ENCODE data around the gene PTDSS2. TPM values are rescaled to one million over a fixed set of nuclear protein-coding genes. Genes with fewer than 3 reads are reported as not detected.

PTDSS2 gene
- total and polyA plus RNA-seq, 5 donors from 2014 or later: 6.1 to 19.3 (median 7.0) TPM

GRCh38 chr11:490186-490929 lies 40.3 kb downstream of the PTDSS2 start:
- no peak overlapping the region for H3K4me3 ChIP-seq (ENCODE audit: low read depth, low read length)
- H3K27me3 ChIP-seq (ENCODE audit: control insufficient read depth, insufficient read depth, low read length): no peaks in the 10 kb centered on the region
- H3K9me3 ChIP-seq (ENCODE audit: control insufficient read depth in 2 of 2, low read length in 2 of 2): no peaks in the 10 kb centered on the region
- ATAC-seq (ENCODE audit: low read depth in 2 of 2) (no peak), DNase-seq (no peak)
- no peaks in the 10 kb centered on the region for H3K27me3 Mint-ChIP-seq
- no peaks in the 10 kb centered on the region for H3K36me3 Mint-ChIP-seq
- H3K27ac ChIP-seq (ENCODE audit: insufficient read depth, low read length, poor library complexity, severe bottlenecking): no peak overlapping the region
- H3K9me3 Mint-ChIP-seq: peaks cover 0 to 2% (median 0%) of the 10 kb centered on the region in 7 donors
- H3K36me3 ChIP-seq (ENCODE audit: control insufficient read depth, insufficient read depth, low read length): peaks cover 8% of the 10 kb centered on the region
- H3K4me1 Mint-ChIP-seq: no peaks in the 10 kb centered on the region
- H3K4me3 Mint-ChIP-seq: no peak overlapping the region
- no peaks in the 10 kb centered on the region for H3K4me1 ChIP-seq (ENCODE audit: control insufficient read depth, insufficient read depth, low read length, poor library complexity, severe bottlenecking)
- no peak overlapping the region for H3K27ac Mint-ChIP-seq

GRCh38 chr11:490930-491260 lies 40.8 kb downstream of the PTDSS2 start:
- Histone ChIP-seq H3K36me3 (ENCODE audit: control insufficient read depth, insufficient read depth, low read length) (peaks cover 13% of the 10 kb centered on the region), H3K27me3 (ENCODE audit: control insufficient read depth, insufficient read depth, low read length) (no peaks in the 10 kb centered on the region), H3K9me3 (ENCODE audit: control insufficient read depth in 2 of 2, low read length in 2 of 2) (no peaks in the 10 kb centered on the region), H3K4me3 (ENCODE audit: low read depth, low read length) (no peak overlapping the region), H3K27ac (ENCODE audit: insufficient read depth, low read length, poor library complexity, severe bottlenecking) (no peak overlapping the region), H3K4me1 (ENCODE audit: control insufficient read depth, insufficient read depth, low read length, poor library complexity, severe bottlenecking) (no peaks in the 10 kb centered on the region)
- no peak overlapping the region for H3K27ac Mint-ChIP-seq
- no peaks in the 10 kb centered on the region for H3K27me3 Mint-ChIP-seq
- peaks cover 3% of the 10 kb centered on the region for H3K36me3 Mint-ChIP-seq
- H3K4me3 Mint-ChIP-seq: no peak overlapping the region
- H3K9me3 Mint-ChIP-seq: peaks cover 0 to 2% (median 0%) of the 10 kb centered on the region in 7 donors
- peaks cover 0 to under 1% (median 0%) of the 10 kb centered on the region in 4 donors for H3K4me1 Mint-ChIP-seq
- ATAC-seq (ENCODE audit: low read depth in 2 of 2): no peak
- DNase-seq: no peak

DNA sequence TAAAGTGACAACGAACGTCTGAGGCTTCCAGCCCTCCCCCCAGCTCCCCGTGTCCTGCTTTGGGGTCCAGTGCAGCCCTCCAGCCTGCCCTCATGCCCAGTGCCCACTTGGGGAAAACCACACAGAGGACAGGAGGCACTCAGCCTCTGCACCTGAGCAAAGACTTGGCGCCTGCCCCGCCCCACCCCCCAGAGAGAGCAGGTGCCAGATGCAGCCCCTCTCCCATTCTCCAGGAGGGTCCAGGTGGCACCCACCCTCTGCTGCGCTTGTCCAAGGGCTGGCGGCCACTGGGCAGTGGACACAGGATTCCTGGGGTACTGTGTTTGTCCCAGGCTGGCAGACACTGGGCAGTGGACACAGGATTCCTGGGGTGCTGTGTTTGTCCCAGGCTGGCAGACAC lies 41.3 kb downstream of the PTDSS2 start:
- Histone ChIP-seq H3K27me3 (ENCODE audit: control insufficient read depth, insufficient read depth, low read length) (no peaks in the 10 kb centered on the region), H3K27ac (ENCODE audit: insufficient read depth, low read length, poor library complexity, severe bottlenecking) (no peak overlapping the region), H3K4me1 (ENCODE audit: control insufficient read depth, insufficient read depth, low read length, poor library complexity, severe bottlenecking) (no peaks in the 10 kb centered on the region), H3K9me3 (ENCODE audit: control insufficient read depth in 2 of 2, low read length in 2 of 2) (no peaks in the 10 kb centered on the region), H3K4me3 (ENCODE audit: low read depth, low read length) (no peak overlapping the region), H3K36me3 (ENCODE audit: control insufficient read depth, insufficient read depth, low read length) (peaks cover 16% of the 10 kb centered on the region)
- peaks cover 0 to 2% (median 0%) of the 10 kb centered on the region in 4 donors for H3K4me1 Mint-ChIP-seq
- H3K36me3 Mint-ChIP-seq: peaks cover 4% of the 10 kb centered on the region
- no peaks in the 10 kb centered on the region for H3K27me3 Mint-ChIP-seq
- DNase-seq (no peak), ATAC-seq (ENCODE audit: low read depth in 2 of 2) (no peak)
- peaks cover 0 to 2% (median 0%) of the 10 kb centered on the region in 7 donors for H3K9me3 Mint-ChIP-seq
- no peak overlapping the region for H3K4me3 Mint-ChIP-seq
- peak overlapping the region in 1 of 3 donors; percentile 20 for H3K27ac Mint-ChIP-seq

GRCh38 chr11:492427-493226 lies 42.5 kb downstream of the PTDSS2 start:
- no peak for ATAC-seq (ENCODE audit: low read depth in 2 of 2)
- peaks cover 0 to 10% (median 0%) of the 10 kb centered on the region in 4 donors for H3K4me1 Mint-ChIP-seq
- H3K4me3 Mint-ChIP-seq: no peak overlapping the region
- no peak overlapping the region for H3K4me3 ChIP-seq (ENCODE audit: low read depth, low read length)
- no peaks in the 10 kb centered on the region for H3K4me1 ChIP-seq (ENCODE audit: control insufficient read depth, insufficient read depth, low read length, poor library complexity, severe bottlenecking)
- H3K9me3 ChIP-seq (ENCODE audit: control insufficient read depth in 2 of 2, low read length in 2 of 2): no peaks in the 10 kb centered on the region
- peaks cover 0 to 2% (median 0%) of the 10 kb centered on the region in 7 donors for H3K9me3 Mint-ChIP-seq
- peaks cover 26% of the 10 kb centered on the region for H3K36me3 ChIP-seq (ENCODE audit: control insufficient read depth, insufficient read depth, low read length)
- H3K27me3 ChIP-seq (ENCODE audit: control insufficient read depth, insufficient read depth, low read length): no peaks in the 10 kb centered on the region
- DNase-seq: no peak
- no peak overlapping the region for H3K27ac Mint-ChIP-seq
- no peak overlapping the region for H3K27ac ChIP-seq (ENCODE audit: insufficient read depth, low read length, poor library complexity, severe bottlenecking)
- no peaks in the 10 kb centered on the region for H3K27me3 Mint-ChIP-seq
- peaks cover 13% of the 10 kb centered on the region for H3K36me3 Mint-ChIP-seq

GRCh38 chr11:494761-495536 lies 44.9 kb downstream of the PTDSS2 start:
- DNase-seq (no peak), ATAC-seq (ENCODE audit: low read depth in 2 of 2) (no peak)
- peaks cover 0 to 2% (median 0%) of the 10 kb centered on the region in 7 donors for H3K9me3 Mint-ChIP-seq

DNA sequence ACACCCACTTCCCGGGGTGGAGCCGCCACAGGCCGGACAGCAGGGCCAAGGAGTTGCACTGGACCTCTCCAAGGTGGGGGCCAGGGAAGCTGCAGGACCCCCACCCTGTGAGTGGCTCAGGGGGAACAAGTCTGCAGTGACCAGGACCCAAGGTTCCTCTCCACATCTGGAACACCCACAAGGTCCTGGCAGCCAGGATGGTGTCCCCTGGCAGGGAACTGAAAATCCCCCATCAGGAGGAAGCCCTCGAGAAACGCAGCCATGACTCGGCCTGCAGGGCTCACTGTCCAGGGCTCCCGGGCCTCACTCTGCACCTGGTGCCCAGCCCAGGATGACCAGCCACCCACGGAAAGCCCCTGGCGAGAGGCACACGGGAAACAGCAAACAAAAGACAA lies 45.5 kb downstream of the PTDSS2 start:
- Histone ChIP-seq H3K4me1 (ENCODE audit: control insufficient read depth, insufficient read depth, low read length, poor library complexity, severe bottlenecking) (no peaks in the 10 kb centered on the region), H3K27me3 (ENCODE audit: control insufficient read depth, insufficient read depth, low read length) (no peaks in the 10 kb centered on the region), H3K9me3 (ENCODE audit: control insufficient read depth in 2 of 2, low read length in 2 of 2) (no peaks in the 10 kb centered on the region), H3K27ac (ENCODE audit: insufficient read depth, low read length, poor library complexity, severe bottlenecking) (no peak overlapping the region), H3K36me3 (ENCODE audit: control insufficient read depth, insufficient read depth, low read length) (peaks cover 51% of the 10 kb centered on the region), H3K4me3 (ENCODE audit: low read depth, low read length) (no peak overlapping the region)
- Mint-ChIP-seq H3K4me1 (peaks cover 0 to 13% (median 0%) of the 10 kb centered on the region in 4 donors), H3K27ac (peak overlapping the region in 2 of 3 donors; percentile 6 to 63), H3K9me3 (peaks cover 0 to 2% (median 0%) of the 10 kb centered on the region in 7 donors), H3K4me3 (peak overlapping the region in 1 of 4 donors; percentile 68), H3K27me3 (no peaks in the 10 kb centered on the region), H3K36me3 (peaks cover 17% of the 10 kb centered on the region)
- ATAC-seq (ENCODE audit: low read depth in 2 of 2): no peak
- DNase-seq: no peak

More at GRCh38 chr11:494761-495536, 44.9 kb downstream of the PTDSS2 start:
- H3K4me3 Mint-ChIP-seq: no peak overlapping the region
- Histone ChIP-seq H3K4me1 (ENCODE audit: control insufficient read depth, insufficient read depth, low read length, poor library complexity, severe bottlenecking) (no peaks in the 10 kb centered on the region), H3K27me3 (ENCODE audit: control insufficient read depth, insufficient read depth, low read length) (no peaks in the 10 kb centered on the region), H3K9me3 (ENCODE audit: control insufficient read depth in 2 of 2, low read length in 2 of 2) (no peaks in the 10 kb centered on the region), H3K36me3 (ENCODE audit: control insufficient read depth, insufficient read depth, low read length) (peaks cover 45% of the 10 kb centered on the region), H3K4me3 (ENCODE audit: low read depth, low read length) (no peak overlapping the region), H3K27ac (ENCODE audit: insufficient read depth, low read length, poor library complexity, severe bottlenecking) (no peak overlapping the region)
- H3K27ac Mint-ChIP-seq: no peak overlapping the region
- peaks cover 0 to 12% (median 0%) of the 10 kb centered on the region in 4 donors for H3K4me1 Mint-ChIP-seq
- H3K27me3 Mint-ChIP-seq: no peaks in the 10 kb centered on the region
- peaks cover 15% of the 10 kb centered on the region for H3K36me3 Mint-ChIP-seq

GRCh38 chr11:496834-497564 lies 46.9 kb downstream of the PTDSS2 start:
- Histone ChIP-seq H3K4me3 (ENCODE audit: low read depth, low read length) (no peak overlapping the region), H3K27me3 (ENCODE audit: control insufficient read depth, insufficient read depth, low read length) (no peaks in the 10 kb centered on the region), H3K27ac (ENCODE audit: insufficient read depth, low read length, poor library complexity, severe bottlenecking) (no peak overlapping the region), H3K36me3 (ENCODE audit: control insufficient read depth, insufficient read depth, low read length) (peaks cover 60% of the 10 kb centered on the region), H3K4me1 (ENCODE audit: control insufficient read depth, insufficient read depth, low read length, poor library complexity, severe bottlenecking) (no peaks in the 10 kb centered on the region), H3K9me3 (ENCODE audit: control insufficient read depth in 2 of 2, low read length in 2 of 2) (no peaks in the 10 kb centered on the region)
- H3K36me3 Mint-ChIP-seq: peaks cover 18% of the 10 kb centered on the region
- no peaks in the 10 kb centered on the region for H3K9me3 Mint-ChIP-seq
- peaks cover 0 to 20% (median 0%) of the 10 kb centered on the region in 4 donors for H3K4me1 Mint-ChIP-seq
- ATAC-seq (ENCODE audit: low read depth in 2 of 2) (no peak), DNase-seq (no peak)
- no peak overlapping the region for H3K4me3 Mint-ChIP-seq
- H3K27ac Mint-ChIP-seq: peak overlapping the region in 1 of 3 donors; percentile 74
- H3K27me3 Mint-ChIP-seq: no peaks in the 10 kb centered on the region
